Ureter (tissue), 1 donor: Measurements from ENCODE around the gene PLXNB1. TPM values are rescaled to one million over a fixed set of nuclear protein-coding genes. Genes with fewer than 3 reads are reported as not detected.

Experiments used
- DNase-seq: peaks from one replicate; pipeline ENCODE4 v3.0.0-alpha.2; 2020; ENCODE audit warnings: low spot score
- total RNA-seq: library from RNA; stranded (reverse); gene quantifications from one replicate; pipeline ENCODE4 v1.2.4, GENCODE V29; 2023
- donor health status: DM: yes; HTN: yes; CAD: no.

Gene PLXNB1
- total RNA-seq, 1 donor from 2014 or later, result 259 TPM

GRCh38 chr3:48434591-48435222 lies 4.8 kb upstream of the PLXNB1 start:
- DNase-seq, result peak; percentile 48

DNA sequence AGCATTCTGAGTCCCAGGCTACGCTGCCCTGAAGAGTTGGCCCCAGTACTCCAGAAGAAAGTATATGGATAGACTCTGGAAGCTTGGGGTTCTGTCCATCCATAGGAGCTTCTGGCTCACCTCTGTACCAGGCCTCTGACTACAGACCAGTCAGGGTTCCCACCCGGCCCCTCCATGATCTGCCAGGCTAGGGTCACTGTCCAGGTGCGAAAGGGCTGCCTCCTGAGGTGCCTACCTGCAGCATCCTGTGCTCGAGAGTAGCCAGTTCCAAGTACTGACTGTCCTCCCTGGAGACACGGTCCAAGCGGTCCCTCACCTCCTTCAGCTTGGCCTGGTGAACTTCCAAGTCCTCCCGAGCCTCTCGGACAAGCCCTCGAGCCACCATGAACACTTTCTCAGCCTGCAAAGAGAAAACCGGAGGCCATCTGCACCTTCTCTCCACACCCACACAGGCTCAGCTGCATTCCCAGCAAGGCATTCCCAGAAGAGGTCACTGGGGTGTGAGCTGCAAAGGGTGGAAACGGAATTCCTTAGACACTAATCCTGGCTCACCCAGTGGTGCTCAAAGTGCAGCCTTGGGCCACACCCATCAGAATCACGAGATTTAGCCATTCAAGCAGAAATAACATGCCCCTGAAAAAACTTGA lies 3.7 kb upstream of the PLXNB1 start:
- no peak for DNase-seq

- DNase-seq, result no peak
Measured at GRCh38 chr3:48432411-48433371, 2.8 kb upstream of the PLXNB1 start.

- DNase-seq, result no peak
Measured at GRCh38 chr3:48431224-48432029, 1.5 kb upstream of the PLXNB1 start.

GRCh38 chr3:48430708-48431101 lies 819 bp upstream of the PLXNB1 start:
- no peak for DNase-seq

DNA sequence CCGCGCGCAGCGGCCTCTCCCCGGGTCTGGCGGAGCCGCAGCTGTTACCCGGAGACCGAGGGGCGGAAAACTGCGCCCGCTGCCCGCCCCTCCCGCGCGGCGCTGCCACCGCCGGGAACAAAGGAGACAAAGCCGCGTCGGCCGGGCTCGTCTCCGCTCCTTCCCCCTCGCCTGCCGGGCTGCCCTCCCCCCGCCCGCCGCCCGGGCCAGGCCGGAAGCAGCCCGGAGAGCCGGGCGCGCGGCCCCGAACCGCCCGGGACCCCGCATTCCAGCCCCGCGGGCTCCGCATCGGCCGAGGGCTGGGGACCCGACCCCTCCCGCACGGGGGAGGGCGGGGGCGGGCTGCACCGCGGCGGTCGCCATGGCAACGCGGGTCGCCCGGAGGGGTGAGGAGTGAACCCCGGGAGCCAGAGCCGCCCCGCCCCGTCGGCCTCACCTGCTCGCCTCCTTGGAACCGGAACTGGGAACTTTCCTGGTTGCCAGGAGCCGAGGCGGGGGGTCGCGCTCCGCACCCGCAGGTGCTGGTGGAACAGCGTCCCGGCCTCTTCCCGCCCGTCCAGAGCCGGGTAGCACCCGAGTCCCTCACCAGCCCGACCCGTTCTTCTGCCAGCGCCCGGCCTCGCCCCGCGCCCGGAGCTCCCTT lies 448 bp downstream of the PLXNB1 start:
- peak; percentile 83 for DNase-seq

GRCh38 chr3:48428572-48429316 lies 1.1 kb downstream of the PLXNB1 start:
- DNase-seq, result peak; percentile 72

DNA sequence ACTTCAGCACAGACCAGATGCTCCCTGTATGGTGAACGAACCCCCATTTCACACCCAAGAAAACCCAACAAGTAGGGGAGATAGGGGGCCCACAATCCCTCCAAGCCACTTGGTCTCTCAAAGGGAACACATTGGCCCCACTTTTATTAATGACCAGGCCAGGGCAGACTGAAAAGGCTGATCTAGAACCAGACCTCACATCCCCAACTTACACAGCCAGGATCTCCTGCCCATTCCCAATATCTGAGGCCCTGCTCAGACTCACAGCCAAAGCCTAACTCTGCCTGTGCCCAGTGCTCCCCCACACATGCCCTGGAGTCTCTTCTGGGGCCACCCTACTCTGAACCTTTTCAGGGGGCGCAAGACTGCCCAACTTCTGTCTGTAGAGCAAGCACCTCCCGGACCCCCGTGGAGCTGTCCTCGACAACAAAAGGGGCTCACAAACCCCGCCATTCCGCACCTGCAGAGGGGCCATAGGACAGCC lies 1.8 kb downstream of the PLXNB1 start:
- no peak for DNase-seq

DNA sequence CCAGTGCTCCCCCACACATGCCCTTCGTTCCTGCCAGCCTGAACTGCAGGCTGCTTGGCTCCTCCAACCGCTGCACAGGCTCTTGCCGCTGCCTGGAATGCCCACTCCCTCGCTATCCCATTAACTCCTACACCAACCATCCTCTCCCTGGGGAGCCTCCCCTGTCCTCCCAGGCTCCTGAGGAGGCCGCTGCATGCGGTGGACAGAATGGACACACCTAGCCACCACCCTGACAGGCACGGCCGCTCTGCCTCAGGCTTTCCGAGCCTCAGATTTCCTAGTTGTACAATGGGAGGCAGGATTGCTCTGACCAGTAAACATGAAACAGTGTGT lies 2.3 kb downstream of the PLXNB1 start:
- no peak for DNase-seq

DNA sequence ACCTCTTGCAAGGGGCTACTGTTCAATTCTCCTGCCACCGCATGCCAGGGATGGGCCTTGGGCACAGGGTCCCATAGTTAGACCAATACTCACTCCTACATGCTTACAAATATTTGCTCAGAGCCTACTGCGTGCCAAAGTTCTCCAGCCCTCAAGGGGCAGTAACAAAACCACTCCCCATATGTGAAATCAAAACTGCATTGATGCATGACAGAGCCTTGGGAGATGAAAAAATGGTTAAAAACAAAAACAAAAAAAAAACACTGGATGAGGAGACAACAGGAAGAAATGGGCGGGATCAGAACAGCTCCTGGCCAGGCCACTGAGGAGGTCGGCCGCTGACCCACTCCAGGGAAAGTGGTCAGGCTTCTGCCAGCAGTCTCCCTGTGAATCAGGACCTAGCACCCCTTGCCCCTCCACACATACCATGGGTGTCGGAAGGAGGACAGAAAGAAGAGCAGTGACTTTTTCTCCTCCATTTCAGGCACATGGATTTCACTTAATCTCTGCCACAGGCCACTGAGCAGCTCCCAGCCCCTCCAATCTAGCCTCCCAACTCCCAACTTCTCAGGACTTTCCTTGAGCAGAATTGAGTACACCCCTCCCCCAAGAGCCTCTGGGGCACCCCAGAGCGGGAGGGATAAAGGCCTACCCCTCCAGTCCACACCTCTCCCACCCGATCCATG lies 2.8 kb downstream of the PLXNB1 start:
- no peak for DNase-seq

DNA sequence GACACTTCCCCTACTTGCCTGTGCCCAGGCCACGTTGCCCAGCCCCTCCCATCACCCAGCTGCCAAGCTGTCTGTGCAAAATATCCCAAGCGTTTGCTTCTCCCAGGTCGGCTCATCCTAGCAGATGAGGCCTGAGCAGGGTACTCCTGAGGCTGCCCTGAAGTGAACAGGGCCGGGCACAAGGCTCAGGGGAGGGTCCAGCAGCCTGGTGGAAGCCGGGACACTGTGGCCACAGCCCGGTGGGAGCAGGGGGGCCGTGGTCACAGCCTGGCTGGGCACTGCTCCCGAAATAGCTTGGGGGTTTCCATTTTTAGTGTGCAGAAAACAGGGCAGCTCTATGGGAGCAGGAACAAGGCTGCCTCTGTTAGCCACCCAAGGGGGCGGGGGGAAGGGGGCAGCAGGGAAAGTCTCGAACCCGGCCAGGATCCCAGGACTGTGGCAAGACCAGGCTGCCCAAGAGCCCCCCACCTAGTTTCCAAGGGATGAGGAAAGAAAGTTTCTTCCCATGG lies 3.4 kb downstream of the PLXNB1 start:
- no peak for DNase-seq

- DNase-seq, result no peak
Measured at GRCh38 chr3:48425281-48425812, 4.5 kb downstream of the PLXNB1 start.

GRCh38 chr3:48423883-48424695 lies 5.8 kb downstream of the PLXNB1 start:
- no peak for DNase-seq

DNA sequence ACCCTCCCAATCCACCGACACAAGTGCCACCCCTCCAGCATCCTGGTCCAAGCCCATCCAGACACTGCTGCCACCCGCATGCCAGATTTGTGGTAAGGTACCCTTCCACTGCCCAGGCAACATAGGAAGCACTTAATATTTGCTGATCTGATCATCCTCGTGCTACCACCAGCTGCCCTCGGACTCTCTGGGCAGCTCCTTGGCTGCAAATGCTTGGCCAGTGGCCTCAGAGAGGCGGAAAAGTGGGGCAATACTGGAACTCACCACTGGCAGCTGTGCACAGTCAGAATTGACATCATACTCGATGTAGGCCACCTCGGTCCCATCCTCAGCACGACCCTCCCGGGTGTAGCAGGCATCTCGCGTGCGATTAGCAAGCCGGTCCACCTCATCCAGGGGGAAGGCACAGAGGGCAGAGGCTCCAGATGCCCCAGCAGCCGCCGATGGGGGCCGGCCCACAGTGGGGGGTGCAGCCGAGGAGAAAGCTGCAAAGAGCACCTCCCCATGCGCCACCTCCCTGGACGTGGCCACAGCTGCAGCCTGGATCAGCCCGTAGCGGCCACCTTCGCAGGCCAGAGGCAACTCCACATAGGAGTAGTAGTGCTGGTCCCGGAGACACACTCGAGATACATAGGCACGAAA lies 6.5 kb downstream of the PLXNB1 start:
- DNase-seq, result no peak

DNA sequence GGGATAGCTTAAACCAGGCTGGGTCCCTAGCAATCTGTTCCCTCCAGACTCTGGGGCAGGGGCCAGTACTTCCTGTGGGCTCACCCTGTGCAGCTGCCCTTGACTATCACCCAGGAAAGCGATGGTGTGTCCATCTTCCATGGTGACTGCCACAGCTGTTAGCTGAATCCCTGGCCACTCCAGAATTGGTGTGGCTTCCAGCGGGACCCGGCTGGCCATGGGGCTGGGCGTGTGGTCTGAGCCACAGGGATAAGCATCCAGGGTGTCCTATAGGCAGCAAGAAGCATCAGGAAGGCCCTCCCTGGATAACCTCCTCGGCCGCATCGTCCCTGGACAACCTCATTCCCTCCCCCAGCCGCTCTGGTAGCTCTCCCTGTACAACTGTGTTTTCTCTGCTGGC lies 7.2 kb downstream of the PLXNB1 start:
- DNase-seq, result no peak

DNA sequence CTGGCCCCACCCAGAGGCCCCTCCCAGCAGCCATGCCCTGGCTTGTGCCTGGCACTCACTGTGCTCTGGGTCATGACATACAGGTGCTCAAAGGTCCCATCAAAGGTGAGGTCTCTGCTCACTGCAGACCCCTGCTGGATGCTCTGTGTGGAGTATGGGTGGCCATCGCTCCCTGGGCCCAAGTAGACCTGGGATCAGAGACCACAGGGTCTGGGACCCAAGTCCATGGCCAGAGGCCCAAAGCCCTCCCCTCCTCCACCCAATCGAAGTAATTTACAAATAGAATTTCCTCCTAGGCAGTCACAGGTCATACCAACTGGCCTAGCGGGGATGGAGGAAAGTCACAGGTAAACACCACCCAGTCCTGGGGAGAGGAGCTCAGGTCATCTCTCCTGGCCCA lies 7.6 kb downstream of the PLXNB1 start:
- DNase-seq, result no peak

GRCh38 chr3:48420561-48420960 lies 9.3 kb downstream of the PLXNB1 start:
- DNase-seq, result no peak

GRCh38 chr3:48419597-48419996 lies 10.3 kb downstream of the PLXNB1 start:
- DNase-seq, result no peak
